HG02759 (cell line): Measurements from ENCODE around the gene WDR59.

ENCODE experiments used
- ATAC-seq: cut with Tn5 transposase; IDR thresholded peaks from one replicate; pipeline ENCODE4 v1.9.1; 2021; ENCODE audit warnings: mild to moderate bottlenecking, moderate library complexity; ENCODE audit not compliant: unreplicated experiment

WDR59 gene

GRCh38 chr16:74987027-74987681 lies 2.2 kb upstream of the WDR59 start:
- no peak for ATAC-seq

DNA sequence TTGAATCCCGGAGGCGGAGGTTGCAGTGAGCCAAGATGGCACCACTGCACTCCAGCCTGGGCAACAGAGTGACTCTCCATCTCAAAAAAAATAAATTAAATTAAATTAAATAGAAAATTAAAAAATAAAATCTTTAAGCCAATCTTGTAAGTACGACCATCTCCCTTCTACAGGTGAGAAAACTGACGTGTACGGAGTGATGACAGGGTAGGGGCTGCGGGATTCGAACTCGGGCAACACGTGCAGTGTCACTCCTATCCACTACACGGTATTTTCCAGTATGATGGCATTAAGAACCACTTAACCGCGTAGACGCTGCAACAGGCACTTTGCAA lies 762 bp downstream of the WDR59 start:
- no peak for ATAC-seq

DNA sequence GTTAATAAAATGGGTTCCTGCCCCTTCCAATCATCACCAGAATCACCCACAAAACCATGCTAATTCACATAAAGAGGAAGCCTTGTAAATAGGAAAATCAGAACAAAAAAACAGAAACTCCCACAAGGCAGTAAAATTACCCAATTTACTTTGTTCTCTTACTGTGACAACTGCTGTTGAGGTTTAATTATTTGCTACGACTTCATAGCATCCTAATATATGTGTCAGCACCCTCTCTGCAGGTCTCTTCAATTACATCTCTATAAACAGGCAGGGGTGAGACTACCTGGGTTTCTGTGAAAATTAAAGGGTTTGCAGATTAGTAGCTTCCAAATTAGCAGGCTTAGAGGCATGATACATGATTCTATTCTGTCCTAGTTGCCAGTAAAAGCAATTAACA lies 2.7 kb downstream of the WDR59 start:
- ATAC-seq = no peak

GRCh38 chr16:74975591-74975990 lies 9.3 kb downstream of the WDR59 start:
- no peak for ATAC-seq

- no peak for ATAC-seq
Observed at GRCh38 chr16:74973304-74973703, 11.6 kb downstream of the WDR59 start.

DNA sequence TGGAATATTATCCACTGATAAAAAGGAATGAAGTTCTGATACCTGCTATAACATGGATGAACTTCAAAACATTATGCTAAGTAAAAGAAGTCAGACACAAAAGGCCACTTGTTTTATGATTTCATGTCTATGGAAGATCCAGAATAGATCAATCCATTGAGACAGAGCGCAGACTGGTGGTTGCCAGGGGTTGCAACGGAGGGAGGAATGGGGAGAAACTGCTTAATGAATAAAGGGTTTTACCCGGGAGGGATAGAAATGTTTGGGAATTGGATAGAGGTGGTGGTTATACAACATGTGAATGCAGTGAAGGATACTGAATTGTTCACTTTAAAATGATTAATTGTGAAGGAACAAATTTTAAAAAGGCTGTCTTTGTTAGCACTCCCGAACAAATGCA lies 30.2 kb downstream of the WDR59 start:
- ATAC-seq = no peak

DNA sequence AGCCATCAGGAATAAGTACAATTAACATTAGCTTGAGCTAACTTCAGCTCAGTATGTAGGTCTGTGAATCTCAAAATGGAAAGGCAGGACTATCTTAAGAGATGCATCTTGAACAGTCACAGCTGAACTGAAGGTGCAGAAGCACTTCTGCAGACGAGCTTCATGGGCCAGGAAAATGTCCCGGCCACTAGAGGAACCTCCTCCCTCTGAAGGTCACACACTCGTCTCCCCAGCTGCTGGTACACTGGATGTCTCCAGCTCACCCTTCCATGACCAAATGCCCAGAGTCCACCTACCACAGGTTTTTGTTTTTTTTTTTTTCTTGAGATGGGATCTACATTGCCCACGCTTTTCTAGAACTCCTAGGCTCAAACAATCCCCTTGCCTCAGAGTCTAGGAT lies 33.2 kb downstream of the WDR59 start:
- ATAC-seq = no peak

- ATAC-seq = no peak
Observed at GRCh38 chr16:74951206-74951605, 33.7 kb downstream of the WDR59 start.

GRCh38 chr16:74950511-74950910 lies 34.4 kb downstream of the WDR59 start:
- ATAC-seq = no peak

DNA sequence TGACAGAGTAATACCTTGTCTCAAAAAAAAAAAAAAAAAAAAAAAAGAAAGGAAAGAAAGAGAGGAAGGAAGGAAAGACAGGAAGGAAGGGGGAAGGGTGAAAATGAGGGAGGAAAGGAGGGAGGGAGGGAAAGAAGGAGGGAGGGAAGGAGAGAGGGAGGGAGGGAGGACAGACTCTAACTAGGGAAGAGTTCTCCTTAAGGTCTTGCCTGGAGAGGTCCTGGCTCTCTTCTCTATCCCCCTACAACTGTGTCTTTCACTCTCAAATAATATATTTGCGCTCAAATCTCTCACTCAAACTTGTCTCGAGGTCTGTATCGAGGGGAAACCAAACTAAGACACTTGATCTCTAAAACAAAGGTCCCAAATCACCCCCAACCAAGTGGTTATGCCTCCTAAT lies 35.6 kb downstream of the WDR59 start:
- ATAC-seq = no peak

- ATAC-seq = no peak
Observed at GRCh38 chr16:74944466-74944865, 40.5 kb downstream of the WDR59 start.

GRCh38 chr16:74942977-74943918 lies 41.7 kb downstream of the WDR59 start:
- no peak for ATAC-seq

DNA sequence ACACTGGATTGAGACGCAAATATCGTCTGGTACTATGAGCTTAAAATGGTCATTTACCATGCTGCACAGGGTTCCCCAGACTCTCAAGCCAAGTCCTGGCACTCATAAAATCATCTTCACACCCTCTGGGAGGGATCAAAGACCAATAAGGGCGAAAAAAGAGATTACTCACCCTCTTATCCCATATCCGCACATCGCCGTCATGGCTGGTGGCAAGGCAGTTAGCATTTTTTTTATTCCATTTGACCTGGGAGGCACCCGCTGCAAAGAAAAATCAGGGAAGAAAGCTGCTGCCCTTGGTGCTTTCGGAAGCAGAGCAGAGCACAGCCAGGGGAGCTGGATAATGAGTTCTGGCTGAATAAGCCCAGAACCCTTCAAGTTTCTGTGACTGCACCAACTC lies 42.4 kb downstream of the WDR59 start:
- ATAC-seq = no peak

DNA sequence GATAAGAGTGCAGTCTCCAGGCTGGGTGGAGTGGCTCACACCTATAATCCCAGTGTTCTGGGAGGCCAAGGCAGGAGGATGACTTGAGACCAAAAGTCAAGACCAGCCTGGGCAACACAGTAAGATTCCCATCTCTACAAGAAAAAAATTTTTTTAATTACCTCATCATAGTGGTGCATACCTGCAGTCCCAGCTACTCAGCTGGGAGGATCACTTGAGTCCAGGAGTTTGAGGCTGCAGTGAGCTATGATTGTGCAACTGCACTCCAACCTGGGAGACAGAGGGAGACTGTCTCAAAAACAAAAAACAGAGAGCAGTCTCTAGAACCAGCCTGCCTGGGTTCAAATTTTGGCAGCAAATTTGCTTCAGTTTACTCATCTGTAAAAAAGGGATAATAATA lies 45.2 kb downstream of the WDR59 start:
- no peak for ATAC-seq

DNA sequence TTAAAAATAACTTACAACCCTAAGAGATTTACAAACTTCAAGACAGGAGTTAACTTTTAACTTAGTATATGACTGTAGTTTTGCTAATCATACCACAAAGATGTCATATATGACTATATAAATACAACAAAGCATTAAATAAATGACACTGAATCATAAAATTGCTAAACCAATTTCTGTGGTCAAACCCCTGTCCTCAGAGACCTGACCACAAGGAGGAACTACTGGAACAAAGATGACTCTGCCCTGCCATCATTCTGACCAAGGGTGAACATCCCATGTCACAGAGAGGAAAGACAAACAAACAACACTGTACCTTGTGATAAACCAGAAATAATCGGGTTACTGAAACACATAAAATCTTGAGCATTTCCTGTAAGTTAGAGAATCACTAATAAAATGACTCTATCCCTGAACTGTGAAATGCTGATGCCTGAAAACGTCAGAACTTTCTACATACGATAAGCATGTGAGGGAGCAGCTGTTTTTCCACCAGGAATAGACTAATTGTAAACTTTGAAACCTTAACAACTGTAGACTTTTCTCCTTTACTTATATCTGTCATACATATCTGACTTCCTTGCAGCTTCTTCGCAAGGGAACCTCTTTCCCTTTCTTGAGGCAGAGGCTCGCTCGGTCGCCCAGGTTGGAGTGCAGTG lies 47.9 kb downstream of the WDR59 start:
- ATAC-seq = peak; percentile 98

- ATAC-seq = peak; percentile 80
Observed at GRCh38 chr16:74931445-74931844, 53.5 kb downstream of the WDR59 start.

DNA sequence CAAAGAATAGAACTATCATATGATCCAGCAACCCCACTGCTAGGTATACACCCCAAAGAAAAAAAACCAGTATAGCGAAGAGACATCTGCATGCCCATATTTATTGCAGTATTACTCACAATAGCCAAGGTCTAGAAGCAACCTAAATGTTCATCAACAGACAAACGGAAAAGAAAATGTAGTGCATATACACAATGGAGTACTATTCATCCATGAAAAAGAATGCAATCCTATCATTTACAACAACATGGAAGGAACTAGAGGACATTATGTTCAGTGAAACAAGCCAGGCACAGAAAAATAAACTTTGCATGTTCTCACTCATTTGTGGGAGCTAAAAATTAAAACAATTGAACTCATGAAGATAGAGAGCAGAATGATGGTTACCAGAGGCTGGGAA lies 55.3 kb downstream of the WDR59 start:
- ATAC-seq = no peak

DNA sequence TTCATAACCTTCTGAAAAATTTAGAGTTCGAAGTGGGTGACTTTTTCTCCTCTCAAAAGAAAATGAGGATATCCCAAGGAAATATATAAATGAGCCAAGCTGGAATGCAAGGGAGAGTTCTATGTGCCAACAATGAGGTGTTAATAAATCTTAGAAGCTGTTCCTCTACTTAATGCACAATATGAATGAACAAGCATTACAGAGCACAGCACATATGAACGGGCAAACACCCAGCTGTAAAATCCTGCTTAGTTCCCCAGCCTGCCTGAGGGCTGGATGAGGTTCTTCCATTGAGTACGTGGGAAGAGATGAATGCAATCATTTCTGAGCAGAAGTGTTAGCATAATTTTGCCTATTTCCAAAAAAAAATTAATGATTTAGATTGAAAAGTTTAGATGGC lies 58.1 kb downstream of the WDR59 start:
- no peak for ATAC-seq

- ATAC-seq = no peak
Observed at GRCh38 chr16:74923766-74924460, 61.0 kb downstream of the WDR59 start.

DNA sequence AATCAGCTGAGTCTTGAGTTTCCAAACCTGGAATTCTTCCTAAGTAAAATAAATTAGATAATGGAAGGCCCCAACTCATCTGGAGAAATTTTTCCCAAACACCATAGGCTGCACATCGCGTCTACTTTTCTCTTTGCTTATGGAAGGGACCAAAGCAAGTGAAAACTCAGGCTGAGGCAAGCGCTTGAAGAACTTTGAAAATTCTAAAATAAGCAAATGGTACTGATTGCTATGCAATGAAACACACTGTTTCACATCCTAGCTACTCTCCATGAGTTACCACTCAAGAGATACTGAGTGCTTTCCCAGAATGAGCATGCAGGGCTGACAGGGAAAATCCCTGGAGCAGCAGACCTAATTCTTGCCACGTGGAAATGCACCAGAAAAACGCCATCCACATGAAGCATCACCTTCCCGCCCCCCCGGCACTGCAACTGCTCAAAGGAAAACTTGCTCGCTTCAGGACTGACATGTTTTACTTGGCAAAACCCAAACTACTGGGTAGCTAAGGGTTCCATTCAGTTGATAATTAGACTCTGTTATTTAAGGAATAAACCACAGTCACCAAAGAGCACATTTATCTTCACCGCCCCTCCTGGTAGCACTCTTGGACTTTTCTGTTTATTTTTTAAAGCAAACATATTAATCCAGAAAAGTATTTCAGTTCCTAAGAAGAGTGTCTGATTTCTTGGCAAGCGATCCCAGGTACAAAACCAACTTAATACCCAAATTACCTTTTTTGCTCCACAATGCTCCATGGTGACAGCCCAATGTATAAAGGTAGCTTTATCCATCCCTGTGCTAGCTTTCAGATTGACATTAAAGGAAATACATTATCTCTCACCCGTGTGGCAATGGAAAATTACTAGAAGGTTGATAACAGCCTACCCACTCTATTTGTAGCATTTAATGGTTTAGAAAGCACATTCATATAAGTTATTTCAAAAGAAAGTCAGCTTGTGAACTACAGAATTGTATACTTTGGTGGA lies 62.5 kb downstream of the WDR59 start:
- no peak for ATAC-seq
